HepG2 (cell line): ENCODE measurements around the gene TFDP2. TPM values are rescaled to one million over a fixed set of nuclear protein-coding genes. Genes with fewer than 3 reads are reported as not detected.
A peak's percentile ranks its signal among the peaks of the same experiment; 100 is the strongest.

Experiments
- AKAP8 ChIP-seq: sonication (generic); formaldehyde crosslinking; IDR thresholded peaks from 2 replicates; pipeline ENCODE4 v1.5.1; 2020; ENCODE audit warnings: mild to moderate bottlenecking, missing genetic modification reagents
- ARNT ChIP-seq: fragments of 450-650 bp; IDR thresholded peaks from 2 replicates; pipeline ENCODE4 v1.6.1; 2017
- CCAR2 ChIP-seq: fragments of 200-400 bp; formaldehyde crosslinking; optimal IDR thresholded peaks from 2 replicates; pipeline ENCODE3; 2018; ENCODE audit warnings: low read depth, mild to moderate bottlenecking, low read length, moderate library complexity
- CREM ChIP-seq, 2 experiments: sonication (generic) in 1 of 2; formaldehyde crosslinking in 1 of 2; IDR thresholded peaks; 2 replicates each; pipeline versions ENCODE4 v1.4.0 to v1.6.1; 2016 to 2020; ENCODE audit warnings: antibody characterized with exemption in 1 of 2, mild to moderate bottlenecking in 1 of 2, missing genetic modification reagents in 1 of 2
- EP300 ChIP-seq, 3 experiments: sonication (generic) in 1 of 3; formaldehyde crosslinking in 1 of 3; IDR thresholded peaks; 2 replicates each; pipeline versions ENCODE4 v1.5.1 to v1.6.1; 2011 to 2020; ENCODE audit warnings: low read depth in 2 of 3, low read length in 2 of 3, borderline replicate concordance in 1 of 3, improper control_type of control experiment in 1 of 3, mild to moderate bottlenecking in 1 of 3, missing genetic modification reagents in 1 of 3, moderate library complexity in 1 of 3
- FOSL2 ChIP-seq: sonication (generic); formaldehyde crosslinking; IDR thresholded peaks from 2 replicates; pipeline ENCODE4 v1.4.0; 2020; ENCODE audit warnings: missing genetic modification reagents
- HDAC2 ChIP-seq: sonication (generic); formaldehyde crosslinking; IDR thresholded peaks from 2 replicates; pipeline ENCODE4 v1.4.0; 2020; ENCODE audit warnings: missing genetic modification reagents
- HMG20A ChIP-seq: IDR thresholded peaks from 2 replicates; pipeline ENCODE4 v1.6.1; 2016; ENCODE audit warnings: borderline replicate concordance
- JUN ChIP-seq: sonication (generic); formaldehyde crosslinking; IDR thresholded peaks from 2 replicates; pipeline ENCODE4 v1.4.0; 2020; ENCODE audit warnings: mild to moderate bottlenecking, missing genetic modification reagents
- KLF13 ChIP-seq: sonication (generic); formaldehyde crosslinking; IDR thresholded peaks from 2 replicates; pipeline ENCODE4 v1.4.0; 2020; ENCODE audit warnings: mild to moderate bottlenecking, missing genetic modification reagents
- NBN ChIP-seq: fragments of 450-650 bp; conservative IDR thresholded peaks from 2 replicates; pipeline ENCODE4 v1.6.1; 2017
- NCOR1 ChIP-seq: fragments of 200-600 bp; sonication (generic); IDR thresholded peaks from 2 replicates; pipeline ENCODE4 v1.7.0; 2017; ENCODE audit warnings: antibody characterized with exemption, low read length, borderline replicate concordance
- NFE2L1 ChIP-seq: sonication (generic); formaldehyde crosslinking; IDR thresholded peaks from 2 replicates; pipeline ENCODE4 v1.4.0; 2020; ENCODE audit warnings: missing genetic modification reagents, mild to moderate bottlenecking, borderline replicate concordance
- RCOR2 ChIP-seq: IDR thresholded peaks from 2 replicates; pipeline ENCODE4 v1.6.1; 2016; ENCODE audit warnings: missing biosample characterization, missing genetic modification reagents
- SOX6 ChIP-seq, 2 experiments: fragments of 450-650 bp in 1 of 2; sonication (generic) in 1 of 2; formaldehyde crosslinking in 1 of 2; IDR thresholded peaks; 2 replicates each; pipeline versions ENCODE4 v1.4.0 to v1.6.1; 2017 to 2020; ENCODE audit warnings: antibody characterized with exemption in 1 of 2, mild to moderate bottlenecking in 1 of 2, missing genetic modification reagents in 1 of 2
- TBP ChIP-seq: sonication (generic); formaldehyde crosslinking; IDR thresholded peaks from 2 replicates; pipeline ENCODE4 v1.5.0; 2020; ENCODE audit warnings: missing genetic modification reagents
- ZFP36L2 ChIP-seq: sonication (generic); formaldehyde crosslinking; IDR thresholded peaks from 2 replicates; pipeline ENCODE4 v1.4.0; 2020; ENCODE audit warnings: missing genetic modification reagents
- ZFP90 ChIP-seq: sonication (generic); formaldehyde crosslinking; IDR thresholded peaks from 2 replicates; pipeline ENCODE4 v1.8.0; 2022; ENCODE audit warnings: missing genetic modification reagents, mild to moderate bottlenecking, inconsistent platforms, borderline replicate concordance
- ZFX ChIP-seq: sonication (generic); formaldehyde crosslinking; IDR thresholded peaks from 2 replicates; pipeline ENCODE4 v1.4.0; 2020; ENCODE audit warnings: mild to moderate bottlenecking, low read depth, missing genetic modification reagents, moderate library complexity
- ZKSCAN1 ChIP-seq: fragments of 150-350 bp; IDR thresholded peaks from 2 replicates; pipeline ENCODE4 v1.6.1; 2014; ENCODE audit warnings: low read length
- ZNF235 ChIP-seq: sonication (generic); formaldehyde crosslinking; IDR thresholded peaks from 2 replicates; pipeline ENCODE4 v1.8.1; 2023; ENCODE audit warnings: mild to moderate bottlenecking, missing genetic modification reagents, borderline replicate concordance
- ZNF331 ChIP-seq: sonication (generic); formaldehyde crosslinking; IDR thresholded peaks from 2 replicates; pipeline ENCODE4 v1.4.0; 2020; ENCODE audit warnings: missing genetic modification reagents
- ZNF382 ChIP-seq: sonication (generic); formaldehyde crosslinking; IDR thresholded peaks from 2 replicates; pipeline ENCODE4 v1.5.0; 2020; ENCODE audit warnings: missing genetic modification reagents, mild to moderate bottlenecking, borderline replicate concordance
- ZNF543 ChIP-seq: sonication (generic); formaldehyde crosslinking; IDR thresholded peaks from 2 replicates; pipeline ENCODE4 v1.4.0; 2020; ENCODE audit warnings: mild to moderate bottlenecking, missing genetic modification reagents
- ZNF629 ChIP-seq: sonication (generic); formaldehyde crosslinking; conservative IDR thresholded peaks from 2 replicates; pipeline ENCODE4 v1.5.0; 2020; ENCODE audit warnings: missing genetic modification reagents
- ZNF83 ChIP-seq: sonication (generic); formaldehyde crosslinking; IDR thresholded peaks from 2 replicates; pipeline ENCODE4 v1.4.0; 2020; ENCODE audit warnings: missing genetic modification reagents, mild to moderate bottlenecking, borderline replicate concordance
- polyA plus RNA-seq, 8 experiments: library from polyadenylated mRNA; depleted of rRNA in 3 of 8; stranded (reverse) in 7 of 8; unstranded in 1 of 8; fragments of >200 nt; fragmentation: Illumina TruSeq in 4 of 8; extraction: Trizol in 4 of 8; gene quantifications; 2 replicates each; pipeline versions ENCODE4 v1.2.1 to v1.2.3, GENCODE V29; 2011 to 2016; ENCODE audit warnings: low read depth in 4 of 8, missing spikeins in 1 of 8, mixed read lengths in 1 of 8; ENCODE audit not compliant: insufficient read depth in 1 of 8
- total RNA-seq, 5 experiments: library from RNA; depleted of rRNA; stranded (reverse); fragments of >200 nt; fragmentation: Illumina TruSeq; extraction: Trizol; gene quantifications; 2 replicates each; pipeline ENCODE4 v1.2.3, GENCODE V29; 2016; ENCODE audit warnings: low read depth in 1 of 5
- TF ChIP-seq, protein P1 (sequence below): sonication (generic); formaldehyde crosslinking; conservative IDR thresholded peaks from 2 replicates; pipeline ENCODE4 v1.4.0; 2020; ENCODE audit warnings: mild to moderate bottlenecking, missing genetic modification reagents, moderate library complexity
- TF ChIP-seq, protein P2 (sequence below): sonication (generic); formaldehyde crosslinking; IDR thresholded peaks from 2 replicates; pipeline ENCODE4 v1.5.0; 2020; ENCODE audit warnings: mild to moderate bottlenecking, missing genetic modification reagents

TFDP2 gene
- total and polyA plus RNA-seq, 2 of the 13 experiments (the other 11 are each of a cell fraction or from before 2014, with no cell fraction given): 17.9 to 37.4 TPM

DNA sequence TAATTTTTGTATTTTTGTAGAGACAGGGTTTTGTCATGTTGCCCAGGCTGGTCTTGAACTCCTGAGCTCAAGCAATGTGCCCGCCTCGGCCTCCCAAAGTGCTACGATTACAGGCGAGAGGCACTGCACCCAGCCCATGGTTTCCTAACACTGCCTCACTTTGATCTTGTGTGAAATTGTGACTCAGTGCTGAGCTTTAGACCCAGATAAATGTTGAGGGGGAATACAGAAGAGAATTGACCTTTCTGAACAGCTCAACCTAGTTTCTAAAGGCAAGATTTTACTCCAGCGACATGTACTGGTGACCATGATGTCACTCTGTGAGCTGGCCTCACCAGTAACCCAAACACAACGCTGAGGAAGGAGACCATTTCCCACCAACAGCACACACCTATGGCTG lies 199.4 kb downstream of the TFDP2 start (continued):
- TF ChIP-seq, protein P1, sequence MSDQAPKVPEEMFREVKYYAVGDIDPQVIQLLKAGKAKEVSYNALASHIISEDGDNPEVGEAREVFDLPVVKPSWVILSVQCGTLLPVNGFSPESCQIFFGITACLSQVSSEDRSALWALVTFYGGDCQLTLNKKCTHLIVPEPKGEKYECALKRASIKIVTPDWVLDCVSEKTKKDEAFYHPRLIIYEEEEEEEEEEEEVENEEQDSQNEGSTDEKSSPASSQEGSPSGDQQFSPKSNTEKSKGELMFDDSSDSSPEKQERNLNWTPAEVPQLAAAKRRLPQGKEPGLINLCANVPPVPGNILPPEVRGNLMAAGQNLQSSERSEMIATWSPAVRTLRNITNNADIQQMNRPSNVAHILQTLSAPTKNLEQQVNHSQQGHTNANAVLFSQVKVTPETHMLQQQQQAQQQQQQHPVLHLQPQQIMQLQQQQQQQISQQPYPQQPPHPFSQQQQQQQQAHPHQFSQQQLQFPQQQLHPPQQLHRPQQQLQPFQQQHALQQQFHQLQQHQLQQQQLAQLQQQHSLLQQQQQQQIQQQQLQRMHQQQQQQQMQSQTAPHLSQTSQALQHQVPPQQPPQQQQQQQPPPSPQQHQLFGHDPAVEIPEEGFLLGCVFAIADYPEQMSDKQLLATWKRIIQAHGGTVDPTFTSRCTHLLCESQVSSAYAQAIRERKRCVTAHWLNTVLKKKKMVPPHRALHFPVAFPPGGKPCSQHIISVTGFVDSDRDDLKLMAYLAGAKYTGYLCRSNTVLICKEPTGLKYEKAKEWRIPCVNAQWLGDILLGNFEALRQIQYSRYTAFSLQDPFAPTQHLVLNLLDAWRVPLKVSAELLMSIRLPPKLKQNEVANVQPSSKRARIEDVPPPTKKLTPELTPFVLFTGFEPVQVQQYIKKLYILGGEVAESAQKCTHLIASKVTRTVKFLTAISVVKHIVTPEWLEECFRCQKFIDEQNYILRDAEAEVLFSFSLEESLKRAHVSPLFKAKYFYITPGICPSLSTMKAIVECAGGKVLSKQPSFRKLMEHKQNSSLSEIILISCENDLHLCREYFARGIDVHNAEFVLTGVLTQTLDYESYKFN: peak; percentile 74
- TF ChIP-seq HMG20A: peak; percentile 39; the same call in 1 of the 2 replicates
- TF ChIP-seq CREM (IDR thresholded peaks at IDR 0.05): peak; percentile 46
- no peak for TF ChIP-seq CREM (CRISPR knock-in tag; IDR thresholded peaks at IDR 0.05)
- TF ChIP-seq FOSL2: peak; percentile 93
- no peak for TF ChIP-seq AKAP8 (CRISPR knock-in tag)
- no peak for TF ChIP-seq ZKSCAN1
- TF ChIP-seq NBN: no peak
- peak; percentile 62 for TF ChIP-seq JUN (CRISPR knock-in tag)
- no peak for TF ChIP-seq TBP (CRISPR knock-in tag)
- TF ChIP-seq NFE2L1 (CRISPR knock-in tag): no peak
- no peak for TF ChIP-seq ARNT
- TF ChIP-seq ZFX: no peak
- peak; percentile 54; the same call in 1 of the 2 replicates for TF ChIP-seq RCOR2 (CRISPR knock-in tag)
- TF ChIP-seq KLF13: no peak
- no peak for TF ChIP-seq ZNF543
- TF ChIP-seq SOX6 (IDR thresholded peaks at IDR 0.05): no peak
- TF ChIP-seq SOX6 (CRISPR knock-in tag; IDR thresholded peaks at IDR 0.05): peak; percentile 41; the same call in 1 of the 2 replicates
- peak; percentile 23; the same call in 1 of the 2 replicates for TF ChIP-seq HDAC2
- TF ChIP-seq, protein P2, sequence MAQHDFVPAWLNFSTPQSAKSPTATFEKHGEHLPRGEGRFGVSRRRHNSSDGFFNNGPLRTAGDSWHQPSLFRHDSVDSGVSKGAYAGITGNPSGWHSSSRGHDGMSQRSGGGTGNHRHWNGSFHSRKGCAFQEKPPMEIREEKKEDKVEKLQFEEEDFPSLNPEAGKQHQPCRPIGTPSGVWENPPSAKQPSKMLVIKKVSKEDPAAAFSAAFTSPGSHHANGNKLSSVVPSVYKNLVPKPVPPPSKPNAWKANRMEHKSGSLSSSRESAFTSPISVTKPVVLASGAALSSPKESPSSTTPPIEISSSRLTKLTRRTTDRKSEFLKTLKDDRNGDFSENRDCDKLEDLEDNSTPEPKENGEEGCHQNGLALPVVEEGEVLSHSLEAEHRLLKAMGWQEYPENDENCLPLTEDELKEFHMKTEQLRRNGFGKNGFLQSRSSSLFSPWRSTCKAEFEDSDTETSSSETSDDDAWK (CRISPR knock-in tag): no peak
- peak; percentile 71; the same call in 1 of the 2 replicates for TF ChIP-seq NCOR1
- no peak for TF ChIP-seq ZNF235 (CRISPR knock-in tag)
- no peak for TF ChIP-seq CCAR2
- 0 out of 2 replicates have a peak, but pooled peaks have one; percentile 20 for TF ChIP-seq ZNF331 (CRISPR knock-in tag)
- TF ChIP-seq ZNF629: 0 out of 2 replicates have a peak, but pooled peaks have one; percentile 18
- peak in 1 of 2 experiments; percentile 75; a peak in 1 of 4 replicates for TF ChIP-seq EP300 (IDR thresholded peaks at IDR 0.05; ENCODE audit: low read depth in 2 of 2, low read length in 2 of 2)
- TF ChIP-seq EP300 (CRISPR knock-in tag; IDR thresholded peaks at IDR 0.05; ENCODE audit: borderline replicate concordance): no peak
- TF ChIP-seq ZNF83 (CRISPR knock-in tag): no peak
- TF ChIP-seq ZFP90: no peak
- TF ChIP-seq ZFP36L2 (CRISPR knock-in tag): no peak
- TF ChIP-seq ZNF382 (CRISPR knock-in tag): no peak
